ENCODE results near the gene NCLN.
"Not testable (repeated sequence)": the region's sequence is repeated elsewhere in the genome, so short reads cannot be mapped to it uniquely, and the experiment has no call there.

Gene NCLN

GRCh38 chr19:3162418-3163229 is 23.1 kb upstream of the NCLN start:
- Mint-ChIP-seq H3K27ac (no peak overlapping the region), H3K27me3 (no peaks in the 10 kb centered on the region), H3K9me3 (peaks cover 0 to 3% of the 10 kb centered on the region in 2 donors), H3K4me1 (ENCODE audit: low read depth in 2 of 2) (peaks cover 12 to 14% of the 10 kb centered on the region in 2 donors), H3K36me3 (ENCODE audit: insufficient read depth) (peaks cover 31% of the 10 kb centered on the region), H3K4me3 (no peak overlapping the region)
- no peak for DNase-seq
- ATAC-seq (replicated peaks) = no peak

GRCh38 chr19:3163230-3163886 is 22.4 kb upstream of the NCLN start:
- peaks cover 0 to 3% of the 10 kb centered on the region in 2 donors for H3K9me3 Mint-ChIP-seq
- H3K4me3 Mint-ChIP-seq = no peak overlapping the region
- DNase-seq = peak; percentile 61 to 71 (median 68)
- peaks cover 12% of the 10 kb centered on the region in 2 donors for H3K4me1 Mint-ChIP-seq (ENCODE audit: low read depth in 2 of 2)
- H3K36me3 Mint-ChIP-seq (ENCODE audit: insufficient read depth) = peaks cover 31% of the 10 kb centered on the region
- ATAC-seq (replicated peaks) = peak; percentile 94
- H3K27me3 Mint-ChIP-seq = no peaks in the 10 kb centered on the region
- H3K27ac Mint-ChIP-seq = no peak overlapping the region

GRCh38 chr19:3163943-3164342 is 21.8 kb upstream of the NCLN start:
- no peak overlapping the region for H3K27ac Mint-ChIP-seq
- no peaks in the 10 kb centered on the region for H3K27me3 Mint-ChIP-seq
- no peak for DNase-seq
- no peak overlapping the region for H3K4me3 Mint-ChIP-seq
- no peak for ATAC-seq (replicated peaks)
- H3K4me1 Mint-ChIP-seq (ENCODE audit: low read depth in 2 of 2) = peaks cover 12% of the 10 kb centered on the region in 2 donors
- H3K36me3 Mint-ChIP-seq (ENCODE audit: insufficient read depth) = peaks cover 30% of the 10 kb centered on the region
- peaks cover 0 to 3% of the 10 kb centered on the region in 2 donors for H3K9me3 Mint-ChIP-seq

- Mint-ChIP-seq H3K4me1 (ENCODE audit: low read depth in 2 of 2) (peaks cover 12% of the 10 kb centered on the region in 2 donors), H3K27ac (no peak overlapping the region)
Measured at GRCh38 chr19:3167533-3168272, 18.0 kb upstream of the NCLN start.

GRCh38 chr19:3171894-3172672 is 13.6 kb upstream of the NCLN start:
- Mint-ChIP-seq H3K27me3 (no peaks in the 10 kb centered on the region), H3K4me1 (ENCODE audit: low read depth in 2 of 2) (peaks cover 10 to 13% of the 10 kb centered on the region in 2 donors), H3K9me3 (no peaks in the 10 kb centered on the region), H3K27ac (peak overlapping the region in 1 of 2 donors; percentile 12), H3K36me3 (ENCODE audit: insufficient read depth) (peaks cover 4% of the 10 kb centered on the region), H3K4me3 (no peak overlapping the region)
- DNase-seq (no peak), ATAC-seq (replicated peaks) (no peak)

More at GRCh38 chr19:3167533-3168272, 18.0 kb upstream of the NCLN start:
- ATAC-seq (replicated peaks) = no peak
- no peak for DNase-seq
- no peaks in the 10 kb centered on the region for H3K27me3 Mint-ChIP-seq
- peaks cover 20% of the 10 kb centered on the region for H3K36me3 Mint-ChIP-seq (ENCODE audit: insufficient read depth)
- H3K9me3 Mint-ChIP-seq = no peaks in the 10 kb centered on the region
- no peak overlapping the region for H3K4me3 Mint-ChIP-seq

GRCh38 chr19:3172673-3173000 is 13.1 kb upstream of the NCLN start:
- DNase-seq; ATAC-seq (replicated peaks); H3K4me3 Mint-ChIP-seq; H3K9me3 Mint-ChIP-seq; H3K27ac Mint-ChIP-seq; H3K27me3 Mint-ChIP-seq; H3K36me3 Mint-ChIP-seq (ENCODE audit: insufficient read depth): not testable (repeated sequence)
- H3K4me1 Mint-ChIP-seq (ENCODE audit: low read depth in 2 of 2) = peaks cover 13 to 16% of the 10 kb centered on the region in 2 donors

GRCh38 chr19:3175781-3176714 is 9.7 kb upstream of the NCLN start:
- no peaks in the 10 kb centered on the region for H3K9me3 Mint-ChIP-seq
- peak overlapping the region; percentile 97 to 99 for H3K27ac Mint-ChIP-seq
- H3K4me3 Mint-ChIP-seq = peak overlapping the region; percentile 86 to 90

GRCh38 chr19:3176715-3177501 is 8.8 kb upstream of the NCLN start:
- Mint-ChIP-seq H3K27ac (peak overlapping the region; percentile 97 to 99), H3K27me3 (no peaks in the 10 kb centered on the region), H3K9me3 (no peaks in the 10 kb centered on the region), H3K4me3 (peak overlapping the region; percentile 86 to 90), H3K4me1 (ENCODE audit: low read depth in 2 of 2) (peaks cover 27 to 28% of the 10 kb centered on the region in 2 donors), H3K36me3 (ENCODE audit: insufficient read depth) (peaks cover 40% of the 10 kb centered on the region)
- peak; percentile 65 to 70 (median 66) for DNase-seq
- ATAC-seq (replicated peaks) = peak; percentile 67

More at GRCh38 chr19:3175781-3176714, 9.7 kb upstream of the NCLN start:
- Mint-ChIP-seq H3K4me1 (ENCODE audit: low read depth in 2 of 2) (peaks cover 24 to 26% of the 10 kb centered on the region in 2 donors), H3K36me3 (ENCODE audit: insufficient read depth) (peaks cover 31% of the 10 kb centered on the region), H3K27me3 (no peaks in the 10 kb centered on the region)
- peak; percentile 35 to 49 (median 40) for DNase-seq
- no peak for ATAC-seq (replicated peaks)

GRCh38 chr19:3178377-3178972 is 7.3 kb upstream of the NCLN start, which contains the start of gene S1PR4:
S1PR4 (plus strand) TSS chr19:3178769; CDS start chr19:3178793, 24 bp downstream.
- Mint-ChIP-seq H3K36me3 (ENCODE audit: insufficient read depth) (peaks cover 54% of the 10 kb centered on the region), H3K9me3 (no peaks in the 10 kb centered on the region), H3K27me3 (no peaks in the 10 kb centered on the region), H3K4me1 (ENCODE audit: low read depth in 2 of 2) (peaks cover 34 to 35% of the 10 kb centered on the region in 2 donors), H3K4me3 (peak within 1 kb of the TSS; percentile 89 to 98), H3K27ac (peak within 1 kb of the TSS; percentile 96 to 98)
- ATAC-seq (replicated peaks) (peak; percentile 74), DNase-seq (peak; percentile 62 to 70 (median 65))

GRCh38 chr19:3178973-3179738 is 6.6 kb upstream of the NCLN start:
- peak in 1 of 3 experiments; percentile 19 for DNase-seq
- H3K4me1 Mint-ChIP-seq (ENCODE audit: low read depth in 2 of 2) = peaks cover 40% of the 10 kb centered on the region in 2 donors
- peak; percentile 29 for ATAC-seq (replicated peaks)
- H3K36me3 Mint-ChIP-seq (ENCODE audit: insufficient read depth) = peaks cover 61% of the 10 kb centered on the region
- H3K27me3 Mint-ChIP-seq = no peaks in the 10 kb centered on the region
- no peaks in the 10 kb centered on the region for H3K9me3 Mint-ChIP-seq
- peak overlapping the region; percentile 89 to 98 for H3K4me3 Mint-ChIP-seq
- peak overlapping the region; percentile 96 to 98 for H3K27ac Mint-ChIP-seq

Data from effector memory CD8-positive, alpha-beta T cell (primary cell).